ENCODE measurements around the gene PTH1R.

PTH1R gene

DNA sequence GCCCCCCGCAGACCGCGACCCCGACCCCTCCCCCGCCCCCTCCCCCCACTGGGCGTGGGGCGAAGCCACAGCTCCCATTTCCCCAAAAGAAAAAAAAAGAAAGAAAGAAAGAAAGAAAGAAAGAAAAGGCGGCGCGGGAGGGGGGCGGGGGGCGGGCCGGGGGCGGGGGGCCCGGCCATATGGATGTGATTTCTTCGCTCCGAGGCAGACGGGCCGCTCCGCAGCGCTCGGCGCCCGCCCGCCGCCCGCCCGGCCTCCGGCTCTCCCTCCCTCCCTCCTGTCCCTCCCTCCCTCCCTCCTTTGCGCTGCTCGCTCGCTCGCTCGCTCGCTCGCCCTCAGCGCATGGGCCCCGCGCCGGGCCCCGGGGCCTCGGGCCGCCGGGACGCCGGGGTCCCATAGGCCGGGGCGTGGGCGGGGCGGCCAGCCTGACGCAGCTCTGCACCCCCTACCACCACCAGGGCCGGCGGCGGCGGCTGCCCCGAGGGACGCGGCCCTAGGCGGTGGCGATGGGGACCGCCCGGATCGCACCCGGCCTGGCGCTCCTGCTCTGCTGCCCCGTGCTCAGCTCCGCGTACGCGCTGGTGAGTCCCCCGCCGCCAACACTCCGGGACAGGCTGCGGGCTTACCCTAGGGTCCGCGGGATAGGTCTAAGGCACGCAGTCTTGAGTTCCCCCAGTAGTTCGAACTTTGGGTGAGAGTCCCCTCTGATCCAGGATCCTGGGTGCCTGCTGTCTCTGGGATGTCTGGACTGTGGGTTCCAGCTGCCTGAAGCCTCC is 5.7 kb downstream of the PTH1R start:
- no peak overlapping the region for H3K9ac ChIP-seq (ENCODE audit: low read depth in 1 of 2, low read length in 2 of 2)
- H3K4me1 ChIP-seq (ENCODE audit: control insufficient read depth in 1 of 2, insufficient read depth in 2 of 2, low read length in 2 of 2) = peaks cover 0 to 2% of the 10 kb centered on the region in 2 donors
- H3K36me3 ChIP-seq (ENCODE audit: control insufficient read depth in 1 of 2, insufficient read depth in 2 of 2, low read length in 2 of 2) = no peaks in the 10 kb centered on the region
- peak overlapping the region; percentile 55 to 61 for H3K4me3 ChIP-seq (ENCODE audit: low read depth in 1 of 2, low read length in 2 of 2)
- peaks cover 39 to 43% of the 10 kb centered on the region in 2 donors for H3K27me3 ChIP-seq (ENCODE audit: control insufficient read depth in 1 of 2, insufficient read depth in 2 of 2, low read length in 2 of 2)
- no peak overlapping the region for H3K27ac ChIP-seq (ENCODE audit: low read depth, low read length)
- H3K9me3 ChIP-seq (ENCODE audit: control insufficient read depth in 1 of 2, low read length in 2 of 2) = no peaks in the 10 kb centered on the region

DNA sequence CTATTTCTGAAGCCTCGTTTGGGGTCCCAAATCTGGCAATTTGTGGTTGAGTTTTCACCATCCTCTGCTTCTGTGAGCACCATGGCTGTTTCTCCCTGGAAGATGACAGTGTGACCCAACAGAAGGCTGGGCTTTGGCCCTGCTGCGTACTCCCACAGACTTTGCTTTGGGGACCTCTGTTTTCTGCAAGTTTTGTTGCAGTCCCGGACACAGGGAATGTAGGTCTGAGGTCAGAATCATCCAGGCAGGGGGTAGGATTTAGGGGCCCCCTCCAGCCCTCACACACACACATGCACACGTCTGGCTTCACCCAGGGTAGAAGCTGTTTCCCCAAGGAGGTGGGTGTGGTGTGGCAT is 6.3 kb downstream of the PTH1R start:
- H3K9ac ChIP-seq (ENCODE audit: low read depth in 1 of 2, low read length in 2 of 2) = no peak overlapping the region
- no peak overlapping the region for H3K4me3 ChIP-seq (ENCODE audit: low read depth in 1 of 2, low read length in 2 of 2)
- peaks cover 0 to 2% of the 10 kb centered on the region in 2 donors for H3K4me1 ChIP-seq (ENCODE audit: control insufficient read depth in 1 of 2, insufficient read depth in 2 of 2, low read length in 2 of 2)

DNA sequence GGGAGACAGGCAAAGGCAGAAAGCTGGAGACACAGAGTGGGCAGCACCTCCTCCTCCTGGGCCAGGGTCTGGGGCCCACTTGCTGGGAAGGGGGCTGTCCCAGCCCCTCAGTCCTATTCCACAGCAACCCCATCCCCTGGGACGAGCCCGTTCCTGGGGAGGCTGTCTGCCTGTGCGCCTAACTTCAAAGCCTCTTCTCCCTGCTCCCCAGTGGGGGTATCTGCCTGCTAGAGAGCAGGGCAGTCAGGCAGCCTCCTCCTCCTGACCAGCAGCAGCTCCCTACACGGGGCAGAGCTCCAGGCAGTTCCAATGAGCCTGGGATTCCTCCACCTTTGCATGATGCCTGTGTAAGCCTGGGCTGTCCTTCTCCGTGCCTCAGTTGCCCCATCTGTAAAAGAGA is 6.9 kb downstream of the PTH1R start:
- Histone ChIP-seq H3K9ac (ENCODE audit: low read depth in 1 of 2, low read length in 2 of 2) (no peak overlapping the region), H3K4me3 (ENCODE audit: low read depth in 1 of 2, low read length in 2 of 2) (no peak overlapping the region), H3K9me3 (ENCODE audit: control insufficient read depth in 1 of 2, low read length in 2 of 2) (no peaks in the 10 kb centered on the region), H3K27me3 (ENCODE audit: control insufficient read depth in 1 of 2, insufficient read depth in 2 of 2, low read length in 2 of 2) (peaks cover 39 to 43% of the 10 kb centered on the region in 2 donors), H3K27ac (ENCODE audit: low read depth, low read length) (no peak overlapping the region), H3K36me3 (ENCODE audit: control insufficient read depth in 1 of 2, insufficient read depth in 2 of 2, low read length in 2 of 2) (no peaks in the 10 kb centered on the region), H3K4me1 (ENCODE audit: control insufficient read depth in 1 of 2, insufficient read depth in 2 of 2, low read length in 2 of 2) (peaks cover 0 to 2% of the 10 kb centered on the region in 2 donors)

More for the DNA sequence above, 6.3 kb downstream of the PTH1R start:
- H3K27ac ChIP-seq (ENCODE audit: low read depth, low read length) = no peak overlapping the region
- peaks cover 39 to 43% of the 10 kb centered on the region in 2 donors for H3K27me3 ChIP-seq (ENCODE audit: control insufficient read depth in 1 of 2, insufficient read depth in 2 of 2, low read length in 2 of 2)
- no peaks in the 10 kb centered on the region for H3K9me3 ChIP-seq (ENCODE audit: control insufficient read depth in 1 of 2, low read length in 2 of 2)
- no peaks in the 10 kb centered on the region for H3K36me3 ChIP-seq (ENCODE audit: control insufficient read depth in 1 of 2, insufficient read depth in 2 of 2, low read length in 2 of 2)

DNA sequence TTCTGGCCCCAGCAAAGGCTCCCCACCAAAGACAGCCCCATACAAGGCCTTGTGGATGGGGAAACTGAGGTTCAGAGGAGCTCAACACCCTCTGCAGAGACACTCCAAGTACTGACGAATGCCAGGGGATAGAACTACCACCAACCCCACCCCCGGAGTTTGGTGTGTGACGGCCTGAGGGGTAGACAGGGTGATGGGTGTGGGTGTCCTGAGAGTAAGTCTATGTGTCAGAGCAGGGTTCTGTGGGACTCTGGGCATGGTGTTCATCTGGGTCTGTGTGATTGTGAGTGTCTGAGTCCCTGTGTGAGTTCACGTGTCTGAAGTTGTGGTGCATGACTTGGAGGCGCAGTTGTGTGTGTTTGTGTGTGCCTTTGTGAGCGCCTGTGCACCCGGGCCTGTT is 7.4 kb downstream of the PTH1R start:
- no peak overlapping the region for H3K4me3 ChIP-seq (ENCODE audit: low read depth in 1 of 2, low read length in 2 of 2)
- no peak overlapping the region for H3K27ac ChIP-seq (ENCODE audit: low read depth, low read length)
- no peak overlapping the region for H3K9ac ChIP-seq (ENCODE audit: low read depth in 1 of 2, low read length in 2 of 2)
- peaks cover 37 to 43% of the 10 kb centered on the region in 2 donors for H3K27me3 ChIP-seq (ENCODE audit: control insufficient read depth in 1 of 2, insufficient read depth in 2 of 2, low read length in 2 of 2)
- peaks cover 0 to 5% of the 10 kb centered on the region in 2 donors for H3K4me1 ChIP-seq (ENCODE audit: control insufficient read depth in 1 of 2, insufficient read depth in 2 of 2, low read length in 2 of 2)
- no peaks in the 10 kb centered on the region for H3K36me3 ChIP-seq (ENCODE audit: control insufficient read depth in 1 of 2, insufficient read depth in 2 of 2, low read length in 2 of 2)
- no peaks in the 10 kb centered on the region for H3K9me3 ChIP-seq (ENCODE audit: control insufficient read depth in 1 of 2, low read length in 2 of 2)

DNA sequence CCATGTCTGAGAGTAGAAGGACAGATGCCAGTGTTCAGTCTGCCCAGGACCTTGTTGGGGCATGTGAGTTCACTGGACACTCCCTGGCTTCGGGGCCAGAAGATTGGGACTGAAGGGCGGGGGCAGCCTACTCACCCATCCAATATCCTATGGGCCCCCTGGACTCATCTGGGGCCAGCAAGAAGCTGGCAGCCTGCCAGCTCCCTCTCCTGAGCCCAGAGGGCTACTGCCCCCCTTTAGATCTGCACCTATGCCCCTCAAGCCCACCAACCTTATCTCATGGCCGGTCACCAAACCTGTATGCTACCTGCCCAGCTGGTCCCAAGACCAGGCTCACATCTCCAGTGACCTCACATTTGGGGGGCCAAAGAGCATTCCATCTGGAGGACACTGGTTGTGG is 8.1 kb downstream of the PTH1R start:
- Histone ChIP-seq H3K4me3 (ENCODE audit: low read depth in 1 of 2, low read length in 2 of 2) (no peak overlapping the region), H3K27me3 (ENCODE audit: control insufficient read depth in 1 of 2, insufficient read depth in 2 of 2, low read length in 2 of 2) (peaks cover 33 to 38% of the 10 kb centered on the region in 2 donors), H3K4me1 (ENCODE audit: control insufficient read depth in 1 of 2, insufficient read depth in 2 of 2, low read length in 2 of 2) (peaks cover 0 to 5% of the 10 kb centered on the region in 2 donors), H3K27ac (ENCODE audit: low read depth, low read length) (no peak overlapping the region), H3K9ac (ENCODE audit: low read depth in 1 of 2, low read length in 2 of 2) (no peak overlapping the region), H3K36me3 (ENCODE audit: control insufficient read depth in 1 of 2, insufficient read depth in 2 of 2, low read length in 2 of 2) (no peaks in the 10 kb centered on the region), H3K9me3 (ENCODE audit: control insufficient read depth in 1 of 2, low read length in 2 of 2) (no peaks in the 10 kb centered on the region)

DNA sequence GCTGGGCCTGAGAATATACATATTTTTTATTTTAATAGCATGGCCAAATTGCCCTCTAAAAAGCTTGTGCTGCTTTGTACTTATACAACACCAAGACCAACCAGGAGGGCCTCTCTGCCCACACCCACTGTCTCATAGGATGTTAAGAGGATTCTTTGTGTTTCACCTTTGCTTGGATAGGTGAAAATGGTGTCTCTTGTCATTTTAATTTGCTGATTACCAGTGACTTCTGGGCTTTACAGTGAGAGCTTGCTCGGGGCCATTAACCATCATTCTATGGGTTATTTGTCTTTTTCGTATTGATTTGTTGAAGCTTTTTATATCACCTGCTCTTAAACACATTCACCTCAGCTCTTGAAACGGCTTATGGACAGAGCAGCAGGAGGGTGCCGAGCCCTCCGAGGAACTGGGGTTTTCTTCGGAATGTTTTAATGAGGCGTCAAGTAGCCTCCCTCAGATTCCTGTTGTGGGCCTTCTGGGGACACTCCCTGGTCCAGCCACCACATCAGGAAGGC is 10.5 kb downstream of the PTH1R start:
- peaks cover 9 to 13% of the 10 kb centered on the region in 2 donors for H3K4me1 ChIP-seq (ENCODE audit: control insufficient read depth in 1 of 2, insufficient read depth in 2 of 2, low read length in 2 of 2)
- H3K27me3 ChIP-seq (ENCODE audit: control insufficient read depth in 1 of 2, insufficient read depth in 2 of 2, low read length in 2 of 2) = peaks cover 41 to 48% of the 10 kb centered on the region in 2 donors
- H3K4me3 ChIP-seq (ENCODE audit: low read depth in 1 of 2, low read length in 2 of 2) = no peak overlapping the region
- H3K36me3 ChIP-seq (ENCODE audit: control insufficient read depth in 1 of 2, insufficient read depth in 2 of 2, low read length in 2 of 2) = no peaks in the 10 kb centered on the region
- no peak overlapping the region for H3K27ac ChIP-seq (ENCODE audit: low read depth, low read length)
- no peaks in the 10 kb centered on the region for H3K9me3 ChIP-seq (ENCODE audit: control insufficient read depth in 1 of 2, low read length in 2 of 2)
- H3K9ac ChIP-seq (ENCODE audit: low read depth in 1 of 2, low read length in 2 of 2) = no peak overlapping the region

DNA sequence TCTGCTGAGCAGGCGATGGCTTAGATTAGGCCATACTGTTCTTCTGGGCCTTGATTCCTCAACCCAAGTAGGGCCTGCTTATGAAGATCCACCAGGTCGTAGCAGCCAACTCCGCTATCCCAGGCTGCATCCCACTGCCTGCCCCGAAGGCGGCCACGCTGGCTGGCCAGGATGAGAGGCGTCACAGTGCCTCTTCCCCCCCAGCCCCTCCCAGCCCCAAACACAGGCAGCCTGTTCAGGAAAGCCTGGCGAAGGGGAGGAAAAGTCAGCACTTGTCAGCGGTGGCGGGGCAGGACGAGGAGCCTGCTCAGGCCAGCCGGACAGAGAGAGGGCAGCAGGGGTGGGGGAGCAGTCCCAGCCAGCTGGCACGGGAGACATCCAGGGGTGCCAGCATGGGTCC is 11.2 kb downstream of the PTH1R start:
- Histone ChIP-seq H3K9me3 (ENCODE audit: control insufficient read depth in 1 of 2, low read length in 2 of 2) (no peaks in the 10 kb centered on the region), H3K9ac (ENCODE audit: low read depth in 1 of 2, low read length in 2 of 2) (no peak overlapping the region), H3K27ac (ENCODE audit: low read depth, low read length) (no peak overlapping the region), H3K4me1 (ENCODE audit: control insufficient read depth in 1 of 2, insufficient read depth in 2 of 2, low read length in 2 of 2) (peaks cover 9 to 13% of the 10 kb centered on the region in 2 donors), H3K27me3 (ENCODE audit: control insufficient read depth in 1 of 2, insufficient read depth in 2 of 2, low read length in 2 of 2) (peaks cover 38 to 49% of the 10 kb centered on the region in 2 donors), H3K4me3 (ENCODE audit: low read depth in 1 of 2, low read length in 2 of 2) (no peak overlapping the region), H3K36me3 (ENCODE audit: control insufficient read depth in 1 of 2, insufficient read depth in 2 of 2, low read length in 2 of 2) (no peaks in the 10 kb centered on the region)

DNA sequence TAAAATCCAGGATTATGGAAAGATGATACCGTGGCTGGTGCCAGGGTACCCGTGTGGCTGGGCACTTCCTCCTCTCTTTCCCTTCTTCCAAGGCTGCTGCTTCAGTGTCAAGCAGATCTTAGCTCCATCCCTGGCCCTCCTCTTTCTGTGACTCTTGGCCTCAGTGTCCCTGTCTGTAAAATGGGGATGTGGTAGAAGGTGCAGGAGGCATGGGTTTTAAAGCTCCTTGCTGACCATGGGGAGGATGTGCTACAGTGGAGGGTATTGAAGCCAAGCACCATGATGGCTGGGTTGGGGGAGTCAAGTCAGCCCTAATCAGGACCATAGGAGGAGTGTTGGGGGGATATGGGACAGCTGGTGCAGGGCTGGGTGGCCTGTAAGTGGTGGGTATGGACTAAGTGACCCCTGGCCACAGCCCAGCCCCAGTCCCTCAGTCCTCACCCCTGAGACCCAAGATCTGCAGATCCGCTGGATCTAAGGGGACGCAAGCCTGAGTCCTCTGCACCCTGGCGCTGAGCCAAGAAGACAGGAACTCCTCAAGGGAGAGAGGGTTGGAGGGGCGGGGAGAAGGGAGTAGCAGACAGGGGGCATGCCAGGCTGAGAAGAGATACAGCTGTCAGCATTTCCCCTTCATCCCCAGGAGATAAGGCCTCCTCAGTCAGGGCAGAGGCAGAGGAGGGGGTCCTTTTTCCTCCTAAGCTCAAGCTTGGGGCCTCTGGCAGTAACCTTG is 12.0 kb downstream of the PTH1R start:
- Histone ChIP-seq H3K36me3 (ENCODE audit: control insufficient read depth in 1 of 2, insufficient read depth in 2 of 2, low read length in 2 of 2) (no peaks in the 10 kb centered on the region), H3K27me3 (ENCODE audit: control insufficient read depth in 1 of 2, insufficient read depth in 2 of 2, low read length in 2 of 2) (peaks cover 30 to 40% of the 10 kb centered on the region in 2 donors), H3K9ac (ENCODE audit: low read depth in 1 of 2, low read length in 2 of 2) (no peak overlapping the region), H3K4me1 (ENCODE audit: control insufficient read depth in 1 of 2, insufficient read depth in 2 of 2, low read length in 2 of 2) (peaks cover 9 to 13% of the 10 kb centered on the region in 2 donors), H3K27ac (ENCODE audit: low read depth, low read length) (no peak overlapping the region), H3K9me3 (ENCODE audit: control insufficient read depth in 1 of 2, low read length in 2 of 2) (no peaks in the 10 kb centered on the region), H3K4me3 (ENCODE audit: low read depth in 1 of 2, low read length in 2 of 2) (no peak overlapping the region)

DNA sequence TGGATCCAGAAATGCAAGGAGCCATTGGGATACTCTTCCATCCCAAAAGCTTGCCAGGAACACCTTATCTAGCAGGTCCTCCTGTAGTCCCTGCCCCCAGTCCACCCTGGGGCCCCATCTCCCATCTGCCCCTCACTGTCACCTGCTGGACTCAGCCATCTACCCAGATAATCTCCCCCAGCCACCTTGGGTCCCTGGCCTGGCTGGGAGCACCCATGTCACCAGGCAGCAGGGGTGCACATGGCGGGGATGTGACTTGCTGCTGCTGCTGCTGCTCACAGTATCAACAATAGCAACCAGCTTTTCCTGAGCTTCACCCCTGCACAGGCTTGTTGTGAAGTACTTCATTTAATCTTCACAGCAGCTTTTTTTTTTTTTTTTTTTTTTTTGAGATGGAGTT is 12.6 kb downstream of the PTH1R start:
- Histone ChIP-seq H3K4me1 (ENCODE audit: control insufficient read depth in 1 of 2, insufficient read depth in 2 of 2, low read length in 2 of 2) (peaks cover 9 to 13% of the 10 kb centered on the region in 2 donors), H3K9me3 (ENCODE audit: control insufficient read depth in 1 of 2, low read length in 2 of 2) (no peaks in the 10 kb centered on the region), H3K4me3 (ENCODE audit: low read depth in 1 of 2, low read length in 2 of 2) (no peak overlapping the region), H3K9ac (ENCODE audit: low read depth in 1 of 2, low read length in 2 of 2) (no peak overlapping the region), H3K36me3 (ENCODE audit: control insufficient read depth in 1 of 2, insufficient read depth in 2 of 2, low read length in 2 of 2) (no peaks in the 10 kb centered on the region), H3K27ac (ENCODE audit: low read depth, low read length) (no peak overlapping the region), H3K27me3 (ENCODE audit: control insufficient read depth in 1 of 2, insufficient read depth in 2 of 2, low read length in 2 of 2) (peaks cover 24 to 35% of the 10 kb centered on the region in 2 donors)

DNA sequence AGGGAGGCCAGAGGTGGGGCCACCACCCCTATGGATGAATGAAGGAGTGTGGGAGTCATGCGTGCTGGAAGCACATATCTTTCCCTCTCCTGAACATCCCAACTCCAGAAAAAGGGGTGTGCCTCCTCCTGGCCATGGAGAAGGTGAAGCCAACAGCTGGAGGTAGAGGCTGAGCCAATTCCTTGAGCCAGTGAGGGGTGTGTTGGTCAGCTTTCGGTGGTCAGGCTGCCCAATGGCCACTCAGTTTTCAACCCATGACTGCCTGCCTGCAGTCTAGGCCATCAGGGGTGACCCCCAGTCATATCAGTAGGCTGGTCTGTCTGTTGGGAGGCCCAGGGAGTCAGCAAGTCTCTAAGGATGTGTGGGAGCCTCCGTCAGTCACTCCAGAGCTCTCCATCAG is 13.6 kb downstream of the PTH1R start:
- Histone ChIP-seq H3K9me3 (ENCODE audit: control insufficient read depth in 1 of 2, low read length in 2 of 2) (no peaks in the 10 kb centered on the region), H3K27me3 (ENCODE audit: control insufficient read depth in 1 of 2, insufficient read depth in 2 of 2, low read length in 2 of 2) (peaks cover 16 to 28% of the 10 kb centered on the region in 2 donors), H3K9ac (ENCODE audit: low read depth in 1 of 2, low read length in 2 of 2) (no peak overlapping the region), H3K27ac (ENCODE audit: low read depth, low read length) (no peak overlapping the region), H3K36me3 (ENCODE audit: control insufficient read depth in 1 of 2, insufficient read depth in 2 of 2, low read length in 2 of 2) (no peaks in the 10 kb centered on the region), H3K4me3 (ENCODE audit: low read depth in 1 of 2, low read length in 2 of 2) (no peak overlapping the region), H3K4me1 (ENCODE audit: control insufficient read depth in 1 of 2, insufficient read depth in 2 of 2, low read length in 2 of 2) (peaks cover 9 to 13% of the 10 kb centered on the region in 2 donors)

Measured in duodenal mucosa (tissue), 2 donors.